ENCODE measurements around the gene VSNL1.

GRCh38 chr2:17672583-17673317 lies 132.3 kb downstream of the VSNL1 start:
- TF ChIP-seq, protein P1, sequence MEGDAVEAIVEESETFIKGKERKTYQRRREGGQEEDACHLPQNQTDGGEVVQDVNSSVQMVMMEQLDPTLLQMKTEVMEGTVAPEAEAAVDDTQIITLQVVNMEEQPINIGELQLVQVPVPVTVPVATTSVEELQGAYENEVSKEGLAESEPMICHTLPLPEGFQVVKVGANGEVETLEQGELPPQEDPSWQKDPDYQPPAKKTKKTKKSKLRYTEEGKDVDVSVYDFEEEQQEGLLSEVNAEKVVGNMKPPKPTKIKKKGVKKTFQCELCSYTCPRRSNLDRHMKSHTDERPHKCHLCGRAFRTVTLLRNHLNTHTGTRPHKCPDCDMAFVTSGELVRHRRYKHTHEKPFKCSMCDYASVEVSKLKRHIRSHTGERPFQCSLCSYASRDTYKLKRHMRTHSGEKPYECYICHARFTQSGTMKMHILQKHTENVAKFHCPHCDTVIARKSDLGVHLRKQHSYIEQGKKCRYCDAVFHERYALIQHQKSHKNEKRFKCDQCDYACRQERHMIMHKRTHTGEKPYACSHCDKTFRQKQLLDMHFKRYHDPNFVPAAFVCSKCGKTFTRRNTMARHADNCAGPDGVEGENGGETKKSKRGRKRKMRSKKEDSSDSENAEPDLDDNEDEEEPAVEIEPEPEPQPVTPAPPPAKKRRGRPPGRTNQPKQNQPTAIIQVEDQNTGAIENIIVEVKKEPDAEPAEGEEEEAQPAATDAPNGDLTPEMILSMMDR (IDR thresholded peaks at IDR 0.05), result no peak
- TF ChIP-seq POLR2A (IDR thresholded peaks at IDR 0.05) (no peak), POLR2AphosphoS5 (IDR thresholded peaks at IDR 0.05; ENCODE audit: insufficient read depth in 1 of 2, low read depth in 1 of 2) (no peak)

All from vagina (tissue), 2 donors.